ENCODE data around the gene IFNA8. TPM values are rescaled to one million over a fixed set of nuclear protein-coding genes. Genes with fewer than 3 reads are reported as not detected.

IFNA8 gene
- total RNA-seq, 1 experiment from 2014 or later = not detected

DNA sequence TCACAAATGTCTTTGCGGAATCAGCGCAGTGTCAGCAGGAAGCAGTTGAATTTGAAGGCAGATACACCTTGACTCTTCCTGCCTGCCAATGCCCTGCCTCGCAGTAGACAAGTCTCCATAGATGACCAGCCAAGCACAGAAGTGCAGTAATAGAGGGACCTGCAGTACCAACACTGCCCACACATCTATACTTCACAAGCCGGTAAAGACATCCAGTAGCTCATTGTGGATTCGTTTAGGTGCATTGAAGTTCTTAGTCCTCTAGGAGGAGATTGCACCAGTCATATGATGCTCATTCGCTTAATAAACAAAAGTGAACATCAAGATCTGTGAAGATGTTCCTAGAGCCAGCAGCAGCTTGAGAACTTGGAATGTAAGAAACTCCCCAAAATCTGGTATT is 16.6 kb upstream of the IFNA8 start (continued):
- TF ChIP-seq SMAD3 (CRISPR knock-in tag; IDR thresholded peaks at IDR 0.05; ENCODE audit: borderline replicate concordance) (no peak), NR3C1 (CRISPR knock-in tag; conservative IDR thresholded peaks at IDR 0.05; ENCODE audit: low read depth) (no peak)
- TF ChIP-seq, protein P1, sequence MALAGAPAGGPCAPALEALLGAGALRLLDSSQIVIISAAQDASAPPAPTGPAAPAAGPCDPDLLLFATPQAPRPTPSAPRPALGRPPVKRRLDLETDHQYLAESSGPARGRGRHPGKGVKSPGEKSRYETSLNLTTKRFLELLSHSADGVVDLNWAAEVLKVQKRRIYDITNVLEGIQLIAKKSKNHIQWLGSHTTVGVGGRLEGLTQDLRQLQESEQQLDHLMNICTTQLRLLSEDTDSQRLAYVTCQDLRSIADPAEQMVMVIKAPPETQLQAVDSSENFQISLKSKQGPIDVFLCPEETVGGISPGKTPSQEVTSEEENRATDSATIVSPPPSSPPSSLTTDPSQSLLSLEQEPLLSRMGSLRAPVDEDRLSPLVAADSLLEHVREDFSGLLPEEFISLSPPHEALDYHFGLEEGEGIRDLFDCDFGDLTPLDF (CRISPR knock-in tag; IDR thresholded peaks at IDR 0.05) = no peak
- TF ChIP-seq, protein P2, sequence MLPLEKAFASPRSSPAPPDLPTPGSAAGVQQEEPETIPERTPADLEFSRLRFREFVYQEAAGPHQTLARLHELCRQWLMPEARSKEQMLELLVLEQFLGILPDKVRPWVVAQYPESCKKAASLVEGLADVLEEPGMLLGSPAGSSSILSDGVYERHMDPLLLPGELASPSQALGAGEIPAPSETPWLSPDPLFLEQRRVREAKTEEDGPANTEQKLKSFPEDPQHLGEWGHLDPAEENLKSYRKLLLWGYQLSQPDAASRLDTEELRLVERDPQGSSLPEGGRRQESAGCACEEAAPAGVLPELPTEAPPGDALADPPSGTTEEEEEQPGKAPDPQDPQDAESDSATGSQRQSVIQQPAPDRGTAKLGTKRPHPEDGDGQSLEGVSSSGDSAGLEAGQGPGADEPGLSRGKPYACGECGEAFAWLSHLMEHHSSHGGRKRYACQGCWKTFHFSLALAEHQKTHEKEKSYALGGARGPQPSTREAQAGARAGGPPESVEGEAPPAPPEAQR (CRISPR knock-in tag; IDR thresholded peaks at IDR 0.05) = no peak

DNA sequence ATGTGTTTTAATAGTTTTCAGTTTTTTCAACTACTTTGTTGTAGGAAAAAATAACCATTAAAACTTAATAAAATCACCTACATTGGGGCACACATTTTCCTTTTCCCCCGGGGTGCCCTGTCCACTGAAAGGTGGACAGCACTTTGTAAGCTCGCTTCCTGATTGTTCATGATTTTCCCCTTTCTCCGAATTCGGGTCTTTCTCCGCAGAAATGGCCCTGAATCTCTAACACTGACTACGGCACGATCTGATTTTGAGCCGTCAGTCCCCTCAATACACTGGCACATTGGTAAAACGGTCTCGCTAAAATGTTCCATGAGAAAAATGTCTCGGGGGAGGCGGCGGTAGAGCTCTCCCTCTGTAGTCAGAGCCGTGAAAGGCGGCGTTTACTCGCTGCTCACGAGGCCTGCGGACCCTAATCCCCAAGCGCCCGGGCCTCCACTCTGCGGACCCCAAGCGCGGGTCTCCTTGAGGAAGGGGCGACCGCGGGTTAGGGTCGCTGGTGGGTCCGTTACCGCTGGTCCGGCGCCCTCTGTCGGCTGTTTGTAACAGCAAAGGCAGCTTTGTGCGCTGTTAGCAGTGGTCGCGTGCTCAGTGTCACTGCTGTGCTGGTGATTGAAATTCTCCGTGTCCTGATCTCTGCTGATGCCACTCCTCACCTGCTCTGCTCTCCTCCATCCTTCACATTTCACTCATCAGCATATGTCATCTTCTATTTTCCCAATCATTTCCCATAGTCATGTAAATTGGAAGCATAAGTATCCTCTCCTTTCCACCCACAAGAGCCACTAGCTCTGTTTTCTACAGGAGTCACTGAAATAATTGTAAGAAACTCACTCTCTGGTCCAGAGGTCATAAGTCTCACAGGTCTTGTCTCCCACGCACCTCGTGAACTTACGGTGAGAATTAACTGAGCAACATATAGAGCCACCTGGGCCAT is 12.9 kb upstream of the IFNA8 start:
- TF ChIP-seq ZNF671 (CRISPR knock-in tag; IDR thresholded peaks at IDR 0.05) = no peak
- no peak for TF ChIP-seq SOX15 (CRISPR knock-in tag; IDR thresholded peaks at IDR 0.05)
- TF ChIP-seq, protein P3, sequence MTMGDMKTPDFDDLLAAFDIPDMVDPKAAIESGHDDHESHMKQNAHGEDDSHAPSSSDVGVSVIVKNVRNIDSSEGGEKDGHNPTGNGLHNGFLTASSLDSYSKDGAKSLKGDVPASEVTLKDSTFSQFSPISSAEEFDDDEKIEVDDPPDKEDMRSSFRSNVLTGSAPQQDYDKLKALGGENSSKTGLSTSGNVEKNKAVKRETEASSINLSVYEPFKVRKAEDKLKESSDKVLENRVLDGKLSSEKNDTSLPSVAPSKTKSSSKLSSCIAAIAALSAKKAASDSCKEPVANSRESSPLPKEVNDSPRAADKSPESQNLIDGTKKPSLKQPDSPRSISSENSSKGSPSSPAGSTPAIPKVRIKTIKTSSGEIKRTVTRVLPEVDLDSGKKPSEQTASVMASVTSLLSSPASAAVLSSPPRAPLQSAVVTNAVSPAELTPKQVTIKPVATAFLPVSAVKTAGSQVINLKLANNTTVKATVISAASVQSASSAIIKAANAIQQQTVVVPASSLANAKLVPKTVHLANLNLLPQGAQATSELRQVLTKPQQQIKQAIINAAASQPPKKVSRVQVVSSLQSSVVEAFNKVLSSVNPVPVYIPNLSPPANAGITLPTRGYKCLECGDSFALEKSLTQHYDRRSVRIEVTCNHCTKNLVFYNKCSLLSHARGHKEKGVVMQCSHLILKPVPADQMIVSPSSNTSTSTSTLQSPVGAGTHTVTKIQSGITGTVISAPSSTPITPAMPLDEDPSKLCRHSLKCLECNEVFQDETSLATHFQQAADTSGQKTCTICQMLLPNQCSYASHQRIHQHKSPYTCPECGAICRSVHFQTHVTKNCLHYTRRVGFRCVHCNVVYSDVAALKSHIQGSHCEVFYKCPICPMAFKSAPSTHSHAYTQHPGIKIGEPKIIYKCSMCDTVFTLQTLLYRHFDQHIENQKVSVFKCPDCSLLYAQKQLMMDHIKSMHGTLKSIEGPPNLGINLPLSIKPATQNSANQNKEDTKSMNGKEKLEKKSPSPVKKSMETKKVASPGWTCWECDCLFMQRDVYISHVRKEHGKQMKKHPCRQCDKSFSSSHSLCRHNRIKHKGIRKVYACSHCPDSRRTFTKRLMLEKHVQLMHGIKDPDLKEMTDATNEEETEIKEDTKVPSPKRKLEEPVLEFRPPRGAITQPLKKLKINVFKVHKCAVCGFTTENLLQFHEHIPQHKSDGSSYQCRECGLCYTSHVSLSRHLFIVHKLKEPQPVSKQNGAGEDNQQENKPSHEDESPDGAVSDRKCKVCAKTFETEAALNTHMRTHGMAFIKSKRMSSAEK (CRISPR knock-in tag; IDR thresholded peaks at IDR 0.05; ENCODE audit: borderline replicate concordance) = no peak
- TF ChIP-seq, protein P4, sequence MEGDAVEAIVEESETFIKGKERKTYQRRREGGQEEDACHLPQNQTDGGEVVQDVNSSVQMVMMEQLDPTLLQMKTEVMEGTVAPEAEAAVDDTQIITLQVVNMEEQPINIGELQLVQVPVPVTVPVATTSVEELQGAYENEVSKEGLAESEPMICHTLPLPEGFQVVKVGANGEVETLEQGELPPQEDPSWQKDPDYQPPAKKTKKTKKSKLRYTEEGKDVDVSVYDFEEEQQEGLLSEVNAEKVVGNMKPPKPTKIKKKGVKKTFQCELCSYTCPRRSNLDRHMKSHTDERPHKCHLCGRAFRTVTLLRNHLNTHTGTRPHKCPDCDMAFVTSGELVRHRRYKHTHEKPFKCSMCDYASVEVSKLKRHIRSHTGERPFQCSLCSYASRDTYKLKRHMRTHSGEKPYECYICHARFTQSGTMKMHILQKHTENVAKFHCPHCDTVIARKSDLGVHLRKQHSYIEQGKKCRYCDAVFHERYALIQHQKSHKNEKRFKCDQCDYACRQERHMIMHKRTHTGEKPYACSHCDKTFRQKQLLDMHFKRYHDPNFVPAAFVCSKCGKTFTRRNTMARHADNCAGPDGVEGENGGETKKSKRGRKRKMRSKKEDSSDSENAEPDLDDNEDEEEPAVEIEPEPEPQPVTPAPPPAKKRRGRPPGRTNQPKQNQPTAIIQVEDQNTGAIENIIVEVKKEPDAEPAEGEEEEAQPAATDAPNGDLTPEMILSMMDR (IDR thresholded peaks at IDR 0.05) = peak; percentile 77
- TF ChIP-seq NR3C1 (CRISPR knock-in tag; conservative IDR thresholded peaks at IDR 0.05; ENCODE audit: low read depth) = no peak
- TF ChIP-seq, protein P5, sequence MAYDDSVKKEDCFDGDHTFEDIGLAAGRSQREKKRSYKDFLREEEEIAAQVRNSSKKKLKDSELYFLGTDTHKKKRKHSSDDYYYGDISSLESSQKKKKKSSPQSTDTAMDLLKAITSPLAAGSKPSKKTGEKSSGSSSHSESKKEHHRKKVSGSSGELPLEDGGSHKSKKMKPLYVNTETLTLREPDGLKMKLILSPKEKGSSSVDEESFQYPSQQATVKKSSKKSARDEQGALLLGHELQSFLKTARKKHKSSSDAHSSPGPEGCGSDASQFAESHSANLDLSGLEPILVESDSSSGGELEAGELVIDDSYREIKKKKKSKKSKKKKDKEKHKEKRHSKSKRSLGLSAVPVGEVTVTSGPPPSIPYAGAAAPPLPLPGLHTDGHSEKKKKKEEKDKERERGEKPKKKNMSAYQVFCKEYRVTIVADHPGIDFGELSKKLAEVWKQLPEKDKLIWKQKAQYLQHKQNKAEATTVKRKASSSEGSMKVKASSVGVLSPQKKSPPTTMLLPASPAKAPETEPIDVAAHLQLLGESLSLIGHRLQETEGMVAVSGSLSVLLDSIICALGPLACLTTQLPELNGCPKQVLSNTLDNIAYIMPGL (CRISPR knock-in tag; IDR thresholded peaks at IDR 0.05) = 0 out of 2 replicates have a peak, but pooled peaks have one; percentile 29
- TF ChIP-seq FOXK1 (CRISPR knock-in tag; IDR thresholded peaks at IDR 0.05) = no peak
- TF ChIP-seq JAZF1 (CRISPR knock-in tag; IDR thresholded peaks at IDR 0.05) = no peak
- H3K9me3 Mint-ChIP-seq = no peaks in the 10 kb centered on the region
- ChIA-PET CTCF (interaction anchor here (0.6 to 2.3 kb wide), 31 partner anchors 9 to 655 kb away, joined by 3 to 48 read pairs (median 6); partner anchors contain the start of genes IFNA8 and KLHL9), POLR2A (no interaction called here)
- peak; percentile 84 for DNase-seq (ENCODE audit: low spot score)
- ATAC-seq = peak; percentile 84
- peaks cover 50% of the 10 kb centered on the region for H3K27me3 Mint-ChIP-seq (ENCODE audit: low read depth)
- H3K4me1 Mint-ChIP-seq = peaks cover 2% of the 10 kb centered on the region; the same call in 1 of the 2 replicates
- H3K4me3 Mint-ChIP-seq = peak overlapping the region; percentile 74
- H3K36me3 Mint-ChIP-seq = no peaks in the 10 kb centered on the region
- no peak overlapping the region for H3K27ac Mint-ChIP-seq
